ENCODE results near the gene DPRX.
"Not testable (repeated sequence)": the region's sequence is repeated elsewhere in the genome, so short reads cannot be mapped to it uniquely, and the experiment has no call there.

DPRX gene

DNA sequence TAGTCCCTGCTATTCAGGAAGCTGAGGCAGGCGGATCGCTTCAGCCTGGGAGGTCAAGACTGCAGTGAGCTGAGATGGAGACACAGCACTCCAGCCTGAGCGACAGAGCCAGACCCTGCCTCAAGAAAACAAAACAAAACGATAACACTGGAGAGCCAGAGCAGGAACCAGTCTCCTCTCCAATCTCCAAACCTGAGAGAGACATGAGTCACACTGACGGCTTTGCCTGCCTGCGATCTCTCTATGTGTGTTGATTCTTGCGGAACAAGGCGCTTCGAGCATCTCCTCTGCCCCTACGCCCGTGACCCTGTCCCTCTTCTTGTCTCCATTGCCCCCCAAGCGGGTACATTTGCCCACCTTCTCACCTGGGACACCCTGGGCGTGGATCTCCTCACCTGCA, 15.6 kb downstream of the DPRX start:
- no peak for DNase-seq

DNA sequence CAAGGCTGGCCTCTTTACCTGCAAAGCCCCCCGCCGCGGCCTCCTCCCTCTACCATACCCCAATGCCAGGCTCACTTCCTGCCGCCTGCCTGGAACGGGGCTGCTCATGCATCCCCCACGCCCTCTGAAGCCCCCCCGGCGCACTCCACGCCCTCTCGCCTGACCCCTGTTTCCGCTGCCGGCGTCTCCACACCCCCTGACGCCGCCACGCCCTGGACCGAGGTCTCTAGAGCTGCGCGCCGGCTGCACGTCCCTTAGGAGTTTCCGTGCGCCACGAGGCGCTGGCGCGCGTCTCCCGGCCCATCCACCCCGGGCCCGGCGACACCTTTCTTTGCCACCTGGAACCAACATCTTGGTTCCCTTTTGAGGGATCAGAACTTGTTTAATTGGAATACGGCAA, 16.0 kb downstream of the DPRX start:
- DNase-seq: no peak

DNA sequence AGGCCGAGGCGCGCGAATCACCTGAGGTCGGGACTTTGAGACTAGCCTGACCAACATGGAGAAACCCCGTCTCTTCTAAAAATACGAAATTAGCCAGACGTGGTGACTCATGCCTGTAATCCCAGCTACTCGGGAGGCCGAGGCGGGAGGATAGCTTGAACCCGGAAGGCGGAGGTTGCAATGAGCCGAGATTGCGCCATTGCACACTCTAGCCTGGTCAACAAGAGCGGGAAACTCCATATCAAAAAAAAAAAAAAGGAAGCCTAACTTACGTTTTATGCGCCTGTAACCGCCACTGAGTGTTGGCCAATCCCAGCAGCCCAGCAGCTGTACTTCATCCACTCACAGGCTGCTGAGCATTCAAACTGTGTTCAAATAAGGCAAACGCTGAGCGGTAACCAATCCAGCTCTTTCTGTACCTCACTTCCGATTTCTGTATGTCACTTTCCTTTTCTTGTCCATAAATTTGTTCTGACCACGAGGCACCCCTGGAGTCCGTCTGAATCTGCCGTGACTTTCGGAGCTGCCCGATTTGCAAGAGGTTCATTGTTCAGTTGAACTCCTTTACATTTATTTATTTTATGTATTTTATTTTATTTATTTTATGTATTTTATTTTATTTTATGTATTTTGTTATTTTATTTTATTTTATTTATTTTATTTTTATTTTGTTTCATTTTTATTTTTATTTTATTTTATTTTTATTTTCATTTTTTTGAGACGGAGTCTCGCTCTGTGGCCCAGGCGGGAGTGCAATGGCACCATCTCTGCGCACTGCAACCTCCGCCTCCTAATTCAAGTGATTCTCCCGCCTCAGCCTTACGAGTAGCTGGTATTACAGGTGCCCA, 18.2 kb downstream of the DPRX start:
- no peak for DNase-seq

DNA sequence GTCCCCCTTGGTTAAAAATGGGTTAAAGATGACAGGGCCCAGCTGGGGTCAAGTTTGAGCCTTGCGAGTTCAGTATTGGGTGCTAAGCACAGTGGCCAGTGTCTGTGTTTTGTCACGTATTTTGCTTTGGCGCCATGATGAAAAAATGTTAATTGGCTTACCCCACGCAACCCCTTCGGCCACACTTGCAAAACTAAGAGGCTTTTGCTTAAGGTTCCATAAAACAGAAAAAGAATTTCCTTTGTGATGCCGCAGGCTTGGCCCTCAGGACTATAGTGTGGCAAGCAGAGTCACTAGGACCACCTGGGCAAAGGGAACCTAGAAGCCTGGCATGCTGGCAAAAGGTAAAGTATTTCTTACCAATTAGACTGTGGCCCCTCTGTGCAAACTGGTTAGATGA, 20.7 kb downstream of the DPRX start:
- DNase-seq: no peak

DNA sequence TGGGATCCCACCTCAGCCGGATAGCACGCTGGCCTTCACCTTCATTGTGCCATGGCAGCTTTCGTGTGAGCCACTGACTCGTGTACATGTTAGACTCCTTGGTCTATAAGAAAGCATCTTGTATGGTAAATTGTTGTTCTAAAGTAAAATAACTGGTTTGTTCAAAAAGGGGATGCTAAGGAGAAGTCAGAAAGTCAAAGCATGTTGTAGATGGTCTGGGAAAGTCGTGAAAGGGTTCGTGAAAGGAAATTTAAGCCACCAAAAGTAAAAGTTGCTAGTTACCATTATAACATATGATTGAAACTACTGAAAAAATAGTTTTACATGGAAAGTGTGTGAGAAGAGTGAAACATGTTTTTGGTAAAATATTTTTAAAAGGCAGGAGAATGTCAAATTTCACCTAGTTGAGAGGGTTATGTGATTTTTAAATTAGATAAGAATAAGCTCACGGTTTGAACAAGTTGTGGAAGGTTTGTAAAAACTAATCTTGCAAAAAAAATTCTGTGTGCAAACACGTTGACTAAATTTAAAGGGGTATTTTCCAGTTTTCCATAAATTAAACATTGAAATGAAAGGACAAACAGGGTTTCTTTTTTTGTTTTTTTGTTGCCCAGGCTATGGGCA, 23.4 kb downstream of the DPRX start:
- no peak for DNase-seq

DNA sequence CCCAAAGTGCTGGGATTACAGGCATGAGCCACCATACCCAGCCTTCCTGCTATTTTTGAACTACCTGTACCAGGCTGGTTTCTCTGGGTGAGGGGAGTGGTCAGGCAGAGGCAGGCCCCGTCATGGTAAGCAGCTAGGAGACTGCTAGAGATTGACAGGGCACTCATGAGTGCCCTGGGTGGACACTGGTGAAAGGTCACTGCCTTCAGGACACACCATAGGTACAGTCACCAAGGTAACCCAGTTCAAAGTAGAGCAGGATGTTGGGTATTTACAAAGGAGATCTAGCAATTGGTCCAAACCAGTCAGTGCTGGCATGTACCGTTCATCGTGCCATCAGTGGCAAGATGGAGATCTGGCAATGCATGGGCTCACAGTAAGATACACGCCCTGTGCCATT, 25.5 kb downstream of the DPRX start:
- DNase-seq: no peak

DNA sequence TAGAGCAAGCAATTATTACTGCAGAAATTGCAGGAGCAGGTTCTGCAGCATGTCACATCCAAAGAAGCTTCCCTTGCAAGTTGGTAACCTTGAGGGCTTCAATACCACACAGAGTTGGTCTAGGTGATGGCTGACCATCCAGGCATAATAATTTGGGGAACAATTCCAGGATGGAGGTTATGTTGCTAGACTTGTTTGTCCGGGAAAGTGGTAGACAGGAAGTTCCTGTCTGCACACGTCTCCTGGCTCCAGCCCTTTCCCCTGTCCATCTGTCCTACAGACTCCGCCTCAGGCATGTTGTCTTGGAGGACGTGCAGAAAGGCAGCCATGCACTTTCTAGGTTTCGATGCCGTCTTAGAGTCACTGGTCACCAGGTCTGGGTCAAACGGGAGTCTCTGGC, 26.0 kb downstream of the DPRX start:
- no peak for DNase-seq

DNA sequence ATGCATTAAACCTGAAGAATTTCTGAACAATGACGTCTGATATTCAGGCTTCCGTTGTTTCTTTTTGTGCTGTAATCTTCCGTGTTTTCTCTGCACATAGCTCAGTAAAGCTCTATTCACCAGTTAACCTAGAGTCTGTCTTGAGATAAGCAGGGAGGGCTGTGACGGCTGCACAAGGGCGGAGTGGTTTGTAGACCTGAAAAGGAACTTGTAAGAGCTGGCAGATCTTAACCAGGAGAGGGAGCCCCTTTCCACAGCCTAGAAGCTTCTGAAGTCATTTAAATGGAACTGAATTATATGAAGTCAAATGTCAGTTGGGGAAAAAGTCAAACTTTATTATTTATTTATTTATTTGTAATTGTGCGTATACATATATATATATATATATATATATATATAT, 27.5 kb downstream of the DPRX start:
- DNase-seq: no peak

DNA sequence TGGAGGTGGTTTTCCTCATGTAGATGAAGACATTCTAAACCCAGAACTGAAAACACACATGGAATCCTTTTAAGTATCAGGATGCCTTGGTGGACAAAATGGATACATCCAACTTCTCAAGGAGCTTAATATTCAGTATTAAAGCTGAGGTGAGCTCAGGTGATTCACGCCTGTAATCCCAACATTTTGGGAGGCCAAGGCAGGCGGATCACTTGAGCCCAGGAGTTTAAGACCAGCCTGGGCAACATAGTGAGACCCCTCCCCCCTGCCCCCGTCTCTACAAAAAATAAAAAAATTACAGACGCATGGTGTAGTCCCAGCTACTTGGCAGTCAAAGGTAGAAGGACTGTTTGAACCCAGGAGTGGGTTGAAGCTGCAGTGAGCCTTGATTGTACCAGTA, 28.8 kb downstream of the DPRX start:
- DNase-seq: no peak

DNA sequence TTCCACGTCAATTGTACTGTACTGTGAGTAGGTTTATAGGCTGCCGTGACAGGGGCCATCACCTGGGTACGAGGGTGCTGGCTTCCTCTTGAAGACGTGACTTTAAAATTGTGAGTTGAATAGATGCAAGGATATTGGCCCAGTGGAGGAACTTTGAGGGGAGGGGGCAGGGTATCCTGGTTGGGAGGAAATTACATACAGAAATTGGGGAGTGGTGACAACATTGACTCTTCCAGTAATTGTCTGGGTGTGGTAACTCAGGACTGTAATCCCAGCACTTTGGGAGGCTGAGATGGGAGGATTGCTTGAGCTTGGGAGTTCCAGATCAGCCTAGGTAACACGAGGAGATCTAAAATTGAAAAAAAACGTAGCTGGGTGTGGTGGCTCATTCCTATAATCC, 30.4 kb downstream of the DPRX start:
- no peak for DNase-seq

DNA sequence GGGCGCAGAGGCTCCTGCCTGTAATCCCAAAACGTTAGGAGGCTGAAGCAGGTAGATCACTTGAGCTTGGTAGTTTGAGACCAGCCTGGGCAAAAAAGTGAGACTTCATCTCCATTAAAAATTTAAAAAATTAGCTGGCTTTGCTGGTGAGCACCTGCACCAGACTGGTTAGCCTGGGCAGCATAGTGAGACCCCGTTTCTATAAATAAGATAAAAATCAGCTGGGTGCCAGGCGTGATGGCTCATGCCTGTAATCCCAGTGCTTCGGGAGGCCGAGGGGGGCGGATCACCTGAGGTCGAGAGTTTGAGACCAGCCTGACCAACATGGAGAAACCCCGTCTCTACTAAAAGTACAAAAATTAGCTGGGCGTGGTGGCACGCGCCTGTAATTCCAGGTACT, 32.4 kb downstream of the DPRX start:
- no peak for DNase-seq

DNA sequence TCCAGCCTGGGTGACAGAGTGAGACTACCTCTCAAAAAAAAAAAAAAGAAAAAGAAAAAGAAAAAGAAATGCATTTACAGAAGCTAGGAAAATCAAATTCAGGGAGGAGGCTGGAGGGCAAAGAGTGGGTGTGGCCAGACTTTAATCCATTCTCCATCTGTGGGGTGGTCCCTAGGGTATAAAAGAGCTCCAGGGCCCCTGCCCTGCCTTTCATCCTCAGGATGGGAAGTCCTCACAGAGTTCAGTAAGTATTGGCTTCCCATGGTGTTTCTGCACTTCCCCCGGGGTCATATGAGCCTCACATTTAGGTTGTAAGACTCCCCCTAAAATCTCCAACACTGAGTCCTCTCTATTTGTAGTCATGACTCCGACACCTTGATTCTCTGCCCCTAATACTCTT, 33.0 kb downstream of the DPRX start:
- DNase-seq: no peak

DNA sequence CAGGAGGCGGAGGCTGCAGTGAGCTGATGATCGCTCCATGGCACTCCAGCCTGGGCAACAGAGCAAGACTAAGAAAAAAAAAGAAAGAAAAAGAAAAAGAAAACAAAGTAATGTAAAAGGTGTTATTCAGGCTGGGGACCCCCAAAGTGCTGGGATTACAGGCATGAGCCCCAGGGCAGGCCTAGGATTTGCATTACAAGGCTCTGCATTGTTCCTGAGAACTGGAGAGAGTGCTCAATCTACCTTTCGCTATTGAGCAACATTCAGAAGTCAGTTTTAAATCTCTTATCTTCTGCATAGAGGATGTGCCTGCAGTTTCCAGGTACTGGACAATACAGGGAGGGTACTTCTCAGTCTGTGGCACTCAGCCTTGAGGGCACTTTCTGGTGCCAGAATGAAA, 34.5 kb downstream of the DPRX start:
- not testable (repeated sequence) for DNase-seq

DNA sequence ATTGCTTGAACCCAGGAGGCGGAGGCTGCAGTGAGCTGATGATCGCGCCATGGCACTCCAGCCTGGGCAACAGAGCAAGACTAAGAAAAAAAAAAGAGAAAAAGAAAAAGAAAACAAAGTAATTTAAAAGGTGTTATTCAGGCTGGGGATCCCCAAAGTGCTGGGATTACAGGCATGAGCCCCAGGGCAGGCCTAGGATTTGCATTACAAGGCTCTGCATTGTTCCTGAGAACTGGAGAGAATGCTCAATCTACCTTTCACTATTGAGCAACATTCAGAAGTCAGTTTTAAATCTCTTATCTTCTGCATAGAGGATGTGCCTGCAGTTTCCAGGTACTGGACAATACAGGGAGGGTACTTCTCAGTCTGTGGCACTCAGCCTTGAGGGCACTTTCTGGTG, 37.0 kb downstream of the DPRX start:
- not testable (repeated sequence) for DNase-seq

DNA sequence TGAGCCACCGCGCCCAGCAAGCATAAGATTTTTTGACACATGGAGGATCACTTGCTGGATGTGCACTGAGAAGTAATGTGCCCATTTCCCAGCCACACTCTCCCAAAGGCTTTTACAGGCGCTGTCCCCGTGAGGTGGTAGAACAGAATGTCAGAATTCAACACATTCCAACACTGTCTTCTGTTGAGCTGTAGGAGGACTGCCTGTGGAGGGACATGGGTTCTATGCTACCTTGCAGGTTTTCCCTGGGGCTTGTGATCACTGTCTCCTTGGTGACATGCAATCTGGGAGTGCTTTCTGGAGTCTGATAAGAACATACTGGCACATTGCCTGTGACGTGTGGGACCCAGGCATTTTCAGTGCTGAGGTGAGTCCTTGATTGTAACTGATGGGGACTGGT, 38.5 kb downstream of the DPRX start:
- DNase-seq: no peak

DNA sequence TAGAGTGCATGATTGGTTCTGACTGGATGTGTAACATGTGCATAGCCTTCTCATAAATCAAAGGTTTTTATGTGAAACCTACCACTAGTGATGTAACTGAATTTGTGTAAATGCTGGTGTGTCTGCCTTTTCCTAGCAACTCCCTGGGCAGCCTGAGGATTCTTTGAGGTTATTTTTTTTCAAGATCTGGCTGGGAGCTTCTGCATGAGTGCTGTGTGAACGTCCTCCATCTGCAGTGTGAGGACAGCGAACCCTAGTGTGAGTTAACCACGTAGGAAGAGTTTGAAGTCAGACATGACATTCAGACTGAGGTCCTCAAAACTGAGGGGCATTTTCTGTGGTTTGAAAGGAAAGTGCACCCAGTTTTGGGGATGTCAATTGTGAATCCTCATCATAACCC, 39.9 kb downstream of the DPRX start:
- DNase-seq: no peak

Measured in NCI-H187 (cell line).